ENCODE data around the gene SKI. TPM values are rescaled to one million over a fixed set of nuclear protein-coding genes. Genes with fewer than 3 reads are reported as not detected.

Gene SKI
- total and polyA plus RNA-seq, 2 experiments from 2014 or later: 5.1 to 21.9 TPM

GRCh38 chr1:2202843-2203601 lies 25.1 kb upstream of the SKI start:
- Histone ChIP-seq H3K4me2 (no peak overlapping the region), H3K27ac (no peak overlapping the region), H2AFZ (no peak overlapping the region), H3K79me2 (peaks cover 11% of the 10 kb centered on the region), H3K9me2 (replicated peaks; ENCODE audit: insufficient read depth) (no peaks in the 10 kb centered on the region), H3K4me1 (ENCODE audit: insufficient read depth) (peaks cover 36% of the 10 kb centered on the region), H3K27me3 (no peaks in the 10 kb centered on the region), H3K4me3 (no peak overlapping the region), H3K9me3 (ENCODE audit: low read depth) (no peaks in the 10 kb centered on the region), H3K36me3 (replicated peaks; ENCODE audit: insufficient read depth, low read depth) (no peaks in the 10 kb centered on the region), H4K20me1 (ENCODE audit: insufficient read depth, poor library complexity, severe bottlenecking) (no peaks in the 10 kb centered on the region)
- no peak for DNase-seq (ENCODE audit: low spot score)
- TF ChIP-seq EZH2 (IDR thresholded peaks at IDR 0.05; ENCODE audit: borderline replicate concordance) (no peak), EZH2phosphoT487 (IDR thresholded peaks at IDR 0.05; ENCODE audit: low read depth, severe bottlenecking, unreplicated experiment) (no peak), CTCF (IDR thresholded peaks at IDR 0.05; ENCODE audit: poor library complexity) (no peak)
- 93% methylated on average over 13 of the region's 15 CpGs for WGBS (ENCODE audit: low lambda C conversion rate, missing lambda C conversion rate)

GRCh38 chr1:2203671-2204414 lies 24.3 kb upstream of the SKI start:
- Histone ChIP-seq H3K27ac (peak overlapping the region; percentile 79), H3K4me2 (peak overlapping the region; percentile 91), H3K36me3 (replicated peaks; ENCODE audit: insufficient read depth, low read depth) (no peaks in the 10 kb centered on the region), H3K79me2 (peaks cover 11% of the 10 kb centered on the region), H3K4me3 (no peak overlapping the region), H3K9me3 (ENCODE audit: low read depth) (no peaks in the 10 kb centered on the region), H3K9me2 (replicated peaks; ENCODE audit: insufficient read depth) (no peaks in the 10 kb centered on the region), H3K4me1 (ENCODE audit: insufficient read depth) (peaks cover 41% of the 10 kb centered on the region), H2AFZ (no peak overlapping the region), H3K27me3 (no peaks in the 10 kb centered on the region), H4K20me1 (ENCODE audit: insufficient read depth, poor library complexity, severe bottlenecking) (no peaks in the 10 kb centered on the region)
- 81% methylated on average over 25 of the region's 25 CpGs for WGBS (ENCODE audit: low lambda C conversion rate, missing lambda C conversion rate)
- DNase-seq (ENCODE audit: low spot score): no peak
- TF ChIP-seq EZH2phosphoT487 (IDR thresholded peaks at IDR 0.05; ENCODE audit: low read depth, severe bottlenecking, unreplicated experiment) (no peak), EZH2 (IDR thresholded peaks at IDR 0.05; ENCODE audit: borderline replicate concordance) (no peak), CTCF (IDR thresholded peaks at IDR 0.05; ENCODE audit: poor library complexity) (no peak)

GRCh38 chr1:2204415-2205190 lies 23.5 kb upstream of the SKI start:
- Histone ChIP-seq H3K4me1 (ENCODE audit: insufficient read depth) (peaks cover 42% of the 10 kb centered on the region), H3K36me3 (replicated peaks; ENCODE audit: insufficient read depth, low read depth) (no peaks in the 10 kb centered on the region), H3K27me3 (no peaks in the 10 kb centered on the region), H3K9me3 (ENCODE audit: low read depth) (no peaks in the 10 kb centered on the region), H3K4me3 (peak overlapping the region; percentile 20), H3K79me2 (peaks cover 11% of the 10 kb centered on the region), H3K4me2 (peak overlapping the region; percentile 91), H4K20me1 (ENCODE audit: insufficient read depth, poor library complexity, severe bottlenecking) (no peaks in the 10 kb centered on the region), H2AFZ (peak overlapping the region; percentile 18), H3K9me2 (replicated peaks; ENCODE audit: insufficient read depth) (no peaks in the 10 kb centered on the region), H3K27ac (peak overlapping the region; percentile 79)
- no peak for TF ChIP-seq EZH2 (IDR thresholded peaks at IDR 0.05; ENCODE audit: borderline replicate concordance)
- TF ChIP-seq EZH2phosphoT487 (IDR thresholded peaks at IDR 0.05; ENCODE audit: low read depth, severe bottlenecking, unreplicated experiment): no peak
- TF ChIP-seq CTCF (IDR thresholded peaks at IDR 0.05; ENCODE audit: poor library complexity): no peak
- DNase-seq (ENCODE audit: low spot score): peak; percentile 58
- WGBS (ENCODE audit: low lambda C conversion rate, missing lambda C conversion rate): 5% methylated on average over 17 of the region's 60 CpGs
